Retinal pigment epithelial cell (primary cell): ENCODE data around the gene SMYD2.

Experiments
- DNase-seq: peaks from one replicate; pipeline ENCODE4 v3.0.0-alpha.2; 2010; ENCODE audit warnings: low read depth
- H3K4me3 ChIP-seq: 2 replicates; pipeline ENCODE4 v1.5.1; 2011; ENCODE audit warnings: mild to moderate bottlenecking, low read length, control low read depth, moderate library complexity
- CTCF ChIP-seq: conservative IDR thresholded peaks from 2 replicates; pipeline ENCODE4 v1.5.1; 2011; ENCODE audit warnings: low read depth, low read length, control low read depth, inconsistent platforms

SMYD2 gene

GRCh38 chr1:214337511-214337910 is 56.6 kb downstream of the SMYD2 start:
- peak; percentile 14 for DNase-seq
- H3K4me3 ChIP-seq, result no peak overlapping the region
- no peak for TF ChIP-seq CTCF

DNA sequence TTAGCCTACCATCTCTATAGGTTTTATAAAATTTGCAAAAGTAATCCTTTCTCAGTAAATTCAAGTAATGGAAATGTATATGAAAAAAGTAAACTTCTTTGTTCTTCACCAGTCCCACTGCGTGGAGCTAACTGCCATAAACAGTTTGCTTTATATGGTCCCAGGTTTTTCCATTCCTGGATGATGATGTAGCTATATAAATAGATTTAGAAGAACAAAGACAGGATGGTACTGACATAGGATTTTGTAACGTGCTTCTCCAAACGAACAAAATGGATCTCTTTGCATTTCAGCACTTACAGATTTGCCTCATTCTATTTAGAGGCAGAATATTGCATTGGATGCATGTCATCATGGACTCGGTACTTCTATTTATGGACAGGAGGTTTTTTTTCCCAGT is 57.3 kb downstream of the SMYD2 start:
- no peak overlapping the region for H3K4me3 ChIP-seq
- DNase-seq, result no peak
- TF ChIP-seq CTCF, result no peak

- no peak for DNase-seq
- no peak overlapping the region for H3K4me3 ChIP-seq
- no peak for TF ChIP-seq CTCF
Measured at GRCh38 chr1:214341459-214341858, 60.5 kb downstream of the SMYD2 start.

- TF ChIP-seq CTCF, result peak; percentile 2
- H3K4me3 ChIP-seq, result no peak overlapping the region
- no peak for DNase-seq
Measured at GRCh38 chr1:214341932-214342331, 61.0 kb downstream of the SMYD2 start.

GRCh38 chr1:214342525-214342924 is 61.6 kb downstream of the SMYD2 start:
- no peak for TF ChIP-seq CTCF

DNA sequence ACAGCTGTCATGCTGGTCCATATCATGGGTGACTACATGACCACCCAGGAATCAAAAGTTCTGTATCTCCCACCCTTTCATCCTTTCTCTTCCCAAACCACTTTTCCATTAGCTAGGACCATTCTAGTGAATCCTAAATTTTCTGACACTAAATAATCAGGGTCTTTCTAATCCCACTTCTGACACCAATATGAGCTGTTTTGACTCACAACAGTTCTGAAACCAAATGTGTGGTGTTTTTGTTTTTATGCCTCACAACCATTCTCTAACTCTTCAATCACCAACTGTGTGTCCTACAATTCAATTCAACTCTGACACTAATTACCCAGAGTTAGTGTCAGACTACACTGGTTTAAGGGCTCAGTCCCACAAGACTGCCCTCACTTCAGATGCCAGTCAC is 63.9 kb downstream of the SMYD2 start:
- DNase-seq, result no peak
- H3K4me3 ChIP-seq, result no peak overlapping the region
- TF ChIP-seq CTCF, result no peak

More at GRCh38 chr1:214342525-214342924, 61.6 kb downstream of the SMYD2 start:
- H3K4me3 ChIP-seq, result no peak overlapping the region
- DNase-seq, result no peak

- H3K4me3 ChIP-seq, result no peak overlapping the region
- peak; percentile 11 for TF ChIP-seq CTCF
- DNase-seq, result no peak
Measured at GRCh38 chr1:214349008-214349407, 68.0 kb downstream of the SMYD2 start.
